Retinal pigment epithelial cell (primary cell): ENCODE results near the gene ZNF48.
A peak's percentile ranks its signal among the peaks of the same experiment; 100 is the strongest.

Experiments
- DNase-seq: peaks from one replicate; pipeline ENCODE4 v3.0.0-alpha.2; 2010; ENCODE audit warnings: low read depth
- H3K4me3 ChIP-seq: 2 replicates; pipeline ENCODE4 v1.5.1; 2011; ENCODE audit warnings: mild to moderate bottlenecking, low read length, control low read depth, moderate library complexity
- TF ChIP-seq, protein P1 (sequence below): conservative IDR thresholded peaks from 2 replicates; pipeline ENCODE4 v1.5.1; 2011; ENCODE audit warnings: low read depth, low read length, control low read depth, inconsistent platforms

Gene ZNF48

DNA sequence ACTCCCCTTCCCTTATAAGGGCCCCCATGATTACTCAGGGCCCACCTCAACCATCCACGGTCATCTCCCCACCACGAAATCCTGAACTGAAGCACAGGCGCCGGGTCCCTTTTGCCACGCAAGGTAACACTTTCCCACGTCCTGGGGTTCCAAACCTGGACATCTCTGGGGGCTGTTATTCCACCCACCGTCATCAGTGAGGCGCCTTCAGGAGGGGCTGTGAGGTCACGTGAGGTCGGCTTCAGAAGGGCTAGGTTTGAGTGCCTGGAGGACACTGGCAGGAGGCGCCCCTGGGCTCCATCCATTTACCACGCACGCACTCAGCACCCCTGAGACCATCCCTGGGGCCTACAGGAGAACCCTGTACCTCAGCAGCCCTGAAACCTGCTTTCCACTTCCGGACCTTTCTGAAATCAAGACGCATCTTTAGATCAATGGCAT is 44.2 kb upstream of the ZNF48 start:
- no peak overlapping the region for H3K4me3 ChIP-seq
- no peak for DNase-seq
- TF ChIP-seq, protein P1, sequence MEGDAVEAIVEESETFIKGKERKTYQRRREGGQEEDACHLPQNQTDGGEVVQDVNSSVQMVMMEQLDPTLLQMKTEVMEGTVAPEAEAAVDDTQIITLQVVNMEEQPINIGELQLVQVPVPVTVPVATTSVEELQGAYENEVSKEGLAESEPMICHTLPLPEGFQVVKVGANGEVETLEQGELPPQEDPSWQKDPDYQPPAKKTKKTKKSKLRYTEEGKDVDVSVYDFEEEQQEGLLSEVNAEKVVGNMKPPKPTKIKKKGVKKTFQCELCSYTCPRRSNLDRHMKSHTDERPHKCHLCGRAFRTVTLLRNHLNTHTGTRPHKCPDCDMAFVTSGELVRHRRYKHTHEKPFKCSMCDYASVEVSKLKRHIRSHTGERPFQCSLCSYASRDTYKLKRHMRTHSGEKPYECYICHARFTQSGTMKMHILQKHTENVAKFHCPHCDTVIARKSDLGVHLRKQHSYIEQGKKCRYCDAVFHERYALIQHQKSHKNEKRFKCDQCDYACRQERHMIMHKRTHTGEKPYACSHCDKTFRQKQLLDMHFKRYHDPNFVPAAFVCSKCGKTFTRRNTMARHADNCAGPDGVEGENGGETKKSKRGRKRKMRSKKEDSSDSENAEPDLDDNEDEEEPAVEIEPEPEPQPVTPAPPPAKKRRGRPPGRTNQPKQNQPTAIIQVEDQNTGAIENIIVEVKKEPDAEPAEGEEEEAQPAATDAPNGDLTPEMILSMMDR: no peak

DNA sequence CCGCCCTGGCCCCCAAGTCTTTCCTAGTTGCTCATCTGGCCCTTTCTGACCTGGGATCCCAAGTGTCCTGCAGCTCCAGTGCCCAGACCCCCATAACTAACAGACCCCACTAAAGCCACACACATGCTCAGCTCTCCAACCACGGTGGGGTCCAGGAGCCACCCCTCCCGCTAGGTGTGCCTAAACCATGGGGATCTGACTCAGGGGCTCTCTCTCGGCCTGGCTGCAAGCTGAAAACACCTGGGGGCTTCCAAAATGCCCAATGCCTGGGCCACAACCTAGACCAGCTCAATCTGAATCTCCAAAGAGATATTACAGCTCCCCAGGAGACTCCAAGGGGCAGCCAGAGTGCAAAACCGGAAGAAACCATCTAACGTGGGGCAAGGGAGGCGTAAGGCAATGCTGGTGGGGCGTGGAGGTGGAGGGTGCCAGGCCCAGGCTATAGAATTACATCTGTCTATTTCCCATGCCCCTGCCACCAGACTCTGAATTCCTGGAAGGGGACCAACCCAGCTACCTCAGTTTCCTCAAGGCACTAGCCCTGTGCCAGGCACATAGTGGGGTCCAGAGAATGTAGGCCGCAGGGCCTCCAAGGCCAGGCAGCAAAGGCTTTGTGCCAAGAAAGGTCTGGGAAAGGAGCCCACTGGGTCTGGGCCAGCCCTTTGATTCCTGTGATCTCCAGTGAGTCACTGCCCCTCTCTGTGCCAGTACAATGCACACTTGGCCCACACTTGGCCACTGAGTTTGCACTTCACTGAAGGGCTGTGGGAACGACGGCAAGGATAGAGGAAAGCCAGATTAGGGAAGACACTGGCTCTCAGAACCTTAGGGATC is 43.4 kb upstream of the ZNF48 start:
- peak; percentile 87 for DNase-seq
- H3K4me3 ChIP-seq: no peak overlapping the region
- TF ChIP-seq, protein P1: no peak

DNA sequence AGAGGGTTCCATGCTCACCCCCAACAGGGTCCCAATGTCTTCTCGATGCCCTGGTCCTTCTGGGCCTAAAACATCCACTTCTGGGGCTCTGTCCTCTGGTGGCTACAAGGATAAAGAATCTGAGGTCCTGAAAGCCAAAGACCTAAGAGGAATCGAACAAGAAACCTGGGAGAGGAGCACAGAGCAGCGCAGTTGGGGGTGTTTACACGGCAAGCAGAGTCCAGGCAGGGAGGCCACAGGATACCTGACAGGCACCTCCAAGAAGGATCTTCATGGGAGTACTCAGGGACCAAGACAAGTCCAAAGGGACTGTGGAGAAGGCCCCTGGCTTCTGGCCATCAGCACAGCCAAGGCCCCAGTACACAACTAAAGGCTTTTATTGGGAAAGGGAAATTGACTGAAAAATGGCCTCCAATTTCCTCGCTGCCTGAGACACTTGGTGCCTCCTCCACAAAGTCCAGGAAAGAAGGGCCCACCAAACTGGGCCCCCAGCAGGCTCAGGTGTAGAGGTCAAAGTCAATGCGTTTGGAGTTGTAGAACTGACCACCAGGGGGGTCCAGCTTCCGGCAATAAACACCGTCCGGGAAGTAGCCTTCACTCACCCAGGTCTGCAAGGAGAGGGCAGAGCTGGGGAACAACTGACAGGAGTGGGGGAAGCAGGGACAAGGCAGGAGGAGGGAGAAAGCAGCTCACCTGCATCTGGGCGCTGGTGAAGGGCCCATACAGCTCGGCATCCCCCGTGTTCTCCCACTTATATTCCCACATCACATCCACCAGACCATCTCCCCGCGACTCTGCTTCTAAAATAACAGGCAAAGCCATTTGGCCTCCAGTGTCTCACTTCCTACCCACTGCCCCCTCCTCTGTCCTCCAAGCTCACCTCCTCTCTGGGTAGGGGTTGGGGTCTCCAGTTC is 42.5 kb upstream of the ZNF48 start:
- TF ChIP-seq, protein P1: peak; percentile 32
- DNase-seq: no peak

DNA sequence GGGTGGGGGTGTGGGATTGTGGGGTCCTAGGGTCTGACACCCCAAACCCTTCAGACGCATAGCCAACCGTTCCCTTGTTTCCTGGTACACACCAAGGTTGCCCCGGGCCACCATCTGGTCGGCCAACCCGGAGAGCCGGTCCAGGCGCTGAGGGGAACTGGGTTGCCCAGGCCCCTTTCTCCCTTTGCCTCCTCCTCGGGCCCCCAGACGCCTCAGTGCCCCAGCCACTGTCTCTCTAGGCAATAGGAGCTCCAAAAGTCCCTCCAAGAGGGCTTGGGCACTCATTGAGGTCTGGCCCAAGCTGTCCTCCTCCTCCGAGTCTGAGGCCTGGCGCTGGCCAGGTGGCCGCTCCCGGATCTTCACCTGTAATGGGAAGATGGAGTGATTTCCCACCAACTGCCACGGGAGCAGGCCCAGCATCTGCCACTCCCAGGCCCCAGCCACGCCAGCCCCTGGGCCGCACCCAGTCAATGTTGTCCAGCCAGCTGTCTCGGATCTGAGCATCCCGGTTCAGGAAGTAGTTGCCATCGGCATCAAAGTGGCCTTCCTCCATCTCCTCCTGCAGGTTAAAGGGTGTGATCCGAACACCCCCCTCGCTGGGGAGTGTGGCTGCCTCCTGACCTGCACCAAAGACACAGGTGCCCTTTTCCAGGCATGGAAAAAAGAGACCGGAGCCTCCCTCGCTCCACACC is 41.6 kb upstream of the ZNF48 start:
- peak overlapping the region; percentile 97 for H3K4me3 ChIP-seq
- no peak for DNase-seq
- TF ChIP-seq, protein P1: no peak

More for the DNA sequence above, 42.5 kb upstream of the ZNF48 start:
- H3K4me3 ChIP-seq: no peak overlapping the region

DNA sequence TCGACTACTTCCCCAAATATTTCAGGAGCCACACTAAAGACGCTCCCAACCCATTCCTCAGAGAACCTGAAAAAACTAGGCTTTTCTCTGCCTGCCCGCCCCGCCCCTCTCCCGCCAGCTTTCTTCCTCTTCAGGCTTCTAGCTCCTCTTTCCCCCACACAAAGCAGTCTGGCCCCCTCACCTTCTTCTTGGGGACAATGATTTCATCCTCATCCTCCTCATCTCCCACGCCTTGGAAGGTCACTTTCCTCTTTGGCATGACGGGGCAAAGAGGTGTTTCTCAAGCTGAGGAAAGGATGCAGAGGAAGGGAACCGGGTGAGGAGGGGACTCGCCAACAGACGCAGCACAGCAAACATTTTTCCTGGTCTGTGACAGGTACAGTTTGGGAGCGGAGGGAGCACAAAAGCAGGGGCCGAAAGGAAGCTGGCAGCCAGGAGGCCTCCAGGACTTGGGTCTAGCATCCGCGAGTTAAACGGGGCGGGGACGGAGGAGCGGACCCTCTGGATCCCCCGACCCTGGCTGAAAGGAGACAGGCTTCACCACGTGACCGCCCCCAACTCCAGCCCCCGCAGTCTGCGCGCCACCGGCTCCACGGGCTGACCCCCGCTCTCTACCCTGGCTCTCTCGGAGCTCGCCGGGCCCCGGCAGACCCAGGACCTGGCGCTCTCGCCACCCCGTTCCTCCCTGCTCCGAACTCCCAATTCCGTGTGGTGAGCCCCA is 40.6 kb upstream of the ZNF48 start:
- DNase-seq: no peak
- H3K4me3 ChIP-seq: peak overlapping the region; percentile 97
- TF ChIP-seq, protein P1: no peak
